Liver (tissue), 9 donors: ENCODE data around the gene UBXN1. TPM values are rescaled to one million over a fixed set of nuclear protein-coding genes. Genes with fewer than 3 reads are reported as not detected.

Experiments used
- DNase-seq: peaks from one replicate; pipeline ENCODE4 v3.0.0-alpha.2; 2017; ENCODE audit warnings: low spot score
- H3K27ac ChIP-seq, 2 donors: one replicate each; pipeline ENCODE4 v1.7.0; 2013; ENCODE audit warnings: inconsistent platforms in 2 of 2, low read length in 2 of 2, control low read depth in 1 of 2, low read depth in 1 of 2, mild to moderate bottlenecking in 1 of 2
- H3K27me3 ChIP-seq, 4 donors: one replicate each; pipeline versions ENCODE4 v1.6.1 to v1.7.0; 2013; ENCODE audit warnings: low read length in 3 of 4, inconsistent platforms in 1 of 4, mild to moderate bottlenecking in 1 of 4, moderate library complexity in 1 of 4; ENCODE audit not compliant: control insufficient read depth in 4 of 4, insufficient read depth in 4 of 4
- H3K36me3 ChIP-seq, 4 donors: one replicate each; pipeline versions ENCODE4 v1.6.1 to v1.7.0; 2013; ENCODE audit warnings: low read length in 3 of 4, mild to moderate bottlenecking in 3 of 4, low read depth in 1 of 4, moderate library complexity in 1 of 4; ENCODE audit not compliant: control insufficient read depth in 4 of 4, insufficient read depth in 3 of 4
- H3K4me1 ChIP-seq, 4 donors: one replicate each; pipeline versions ENCODE4 v1.6.1 to v1.7.0; 2013; ENCODE audit warnings: low read length in 3 of 4, mild to moderate bottlenecking in 3 of 4, moderate library complexity in 1 of 4; ENCODE audit not compliant: control insufficient read depth in 4 of 4, insufficient read depth in 4 of 4
- H3K4me3 ChIP-seq, 3 donors: one replicate each; pipeline versions ENCODE4 v1.6.1 to v1.7.0; 2013; ENCODE audit warnings: low read length in 3 of 3, control low read depth in 1 of 3, low read depth in 1 of 3, mild to moderate bottlenecking in 1 of 3
- H3K9ac ChIP-seq, 2 donors: one replicate each; pipeline ENCODE4 v1.7.0; 2013; ENCODE audit warnings: low read length in 2 of 2, mild to moderate bottlenecking in 2 of 2, moderate library complexity in 2 of 2, control low read depth in 1 of 2, low read depth in 1 of 2
- H3K9me3 ChIP-seq, 4 donors: one replicate each; pipeline versions ENCODE4 v1.6.1 to v1.7.0; 2013; ENCODE audit warnings: low read length in 3 of 4; ENCODE audit not compliant: control insufficient read depth in 4 of 4
- CTCF ChIP-seq: fragments of 150-350 bp; IDR thresholded peaks from 2 replicates; pipeline ENCODE4 v1.5.1; 2017; ENCODE audit warnings: improper control_type of control experiment, low read depth, low read length; ENCODE audit not compliant: missing input control
- EGR1 ChIP-seq, 2 donors: IDR thresholded peaks; 2 replicates each; pipeline ENCODE4 v1.6.1; 2016 to 2018; ENCODE audit warnings: antibody characterized with exemption in 2 of 2, low read depth in 2 of 2
- FOXA1 ChIP-seq: IDR thresholded peaks from 2 replicates; pipeline ENCODE4 v1.6.1; 2016; ENCODE audit warnings: antibody characterized with exemption
- FOXA2 ChIP-seq: IDR thresholded peaks from 2 replicates; pipeline ENCODE4 v1.6.1; 2016; ENCODE audit warnings: antibody characterized with exemption
- GABPA ChIP-seq, 2 donors: IDR thresholded peaks in 1 of 2; conservative IDR thresholded peaks in 1 of 2; 2 replicates each; pipeline ENCODE4 v1.6.1; 2016; ENCODE audit warnings: antibody characterized with exemption in 2 of 2, mild to moderate bottlenecking in 1 of 2, moderate library complexity in 1 of 2
- HNF4A ChIP-seq, 2 donors: conservative IDR thresholded peaks; 2 replicates each; pipeline ENCODE4 v1.6.1; 2016; ENCODE audit warnings: antibody characterized with exemption in 2 of 2, mild to moderate bottlenecking in 2 of 2
- HNF4G ChIP-seq: IDR thresholded peaks from 2 replicates; pipeline ENCODE4 v1.6.1; 2016; ENCODE audit warnings: antibody characterized with exemption
- JUND ChIP-seq, 2 donors: IDR thresholded peaks; 2 replicates each; pipeline ENCODE4 v1.6.1; 2016; ENCODE audit warnings: antibody characterized with exemption in 2 of 2
- MAX ChIP-seq: IDR thresholded peaks from 2 replicates; pipeline ENCODE4 v1.6.1; 2016; ENCODE audit warnings: antibody characterized with exemption
- NR2F2 ChIP-seq: IDR thresholded peaks from 2 replicates; pipeline ENCODE4 v1.6.1; 2016; ENCODE audit warnings: antibody characterized with exemption
- RAD21 ChIP-seq, 2 donors: IDR thresholded peaks; 2 replicates each; pipeline ENCODE4 v1.6.1; 2016; ENCODE audit warnings: antibody characterized with exemption in 2 of 2, mild to moderate bottlenecking in 2 of 2
- REST ChIP-seq: IDR thresholded peaks from 2 replicates; pipeline ENCODE4 v1.6.1; 2016; ENCODE audit warnings: antibody characterized with exemption, mild to moderate bottlenecking
- RXRA ChIP-seq, 2 donors: IDR thresholded peaks; 2 replicates each; pipeline ENCODE4 v1.6.1; 2017 to 2018; ENCODE audit warnings: antibody characterized with exemption in 2 of 2, mild to moderate bottlenecking in 1 of 2
- SP1 ChIP-seq: IDR thresholded peaks from 2 replicates; pipeline ENCODE4 v1.6.1; 2018; ENCODE audit warnings: antibody characterized with exemption, mild to moderate bottlenecking
- TAF1 ChIP-seq: conservative IDR thresholded peaks from 2 replicates; pipeline ENCODE4 v1.6.1; 2016; ENCODE audit warnings: antibody characterized with exemption, mild to moderate bottlenecking
- YY1 ChIP-seq: IDR thresholded peaks from 2 replicates; pipeline ENCODE4 v1.6.1; 2016; ENCODE audit warnings: antibody characterized with exemption, mild to moderate bottlenecking
- WGBS: extraction: QIAGEN DNeasy Blood & Tissue Kit; methylation state at CpG from one replicate; pipeline ENCODE4 v1.1.7; 2013; 5-methylcytosine and 5-hydroxymethylcytosine counted together
- polyA plus RNA-seq, 2 donors: library from polyadenylated mRNA; stranded (reverse) in 1 of 2; unstranded in 1 of 2; fragments of 200-250 nt in 1 of 2; fragments of >200 nt in 1 of 2; fragmentation: Nextera tagmentation in 1 of 2; extraction: Ambion mirVana in 1 of 2; gene quantifications; one replicate each; pipeline versions ENCODE4 v1.2.1 to v1.2.3, GENCODE V29; 2013 to 2015
- total RNA-seq, 2 donors: library from RNA; depleted of rRNA; stranded (reverse); fragments of >200 nt; gene quantifications; one replicate each; pipeline ENCODE4 v1.2.3, GENCODE V29; 2014
- TF ChIP-seq, protein P1 (sequence below): IDR thresholded peaks from 2 replicates; pipeline ENCODE4 v1.6.1; 2016; ENCODE audit warnings: antibody characterized with exemption
- TF ChIP-seq, protein P2 (sequence below): IDR thresholded peaks from 2 replicates; pipeline ENCODE4 v1.6.1; 2016; ENCODE audit warnings: antibody characterized with exemption
- donor health status: healthy.
- donor health status: healthy.
- donor health status: healthy.
- donor health status: healthy.
- donor health status: healthy.

Gene UBXN1
- total and polyA plus RNA-seq, 4 donors, result 31.4 to 45.7 (median 41.2) TPM

- Histone ChIP-seq H3K27me3 (no peaks in the 10 kb centered on the region), H3K36me3 (peaks cover 0 to 9% (median 8%) of the 10 kb centered on the region in 4 donors), H3K27ac (peak overlapping the region; percentile 93 to 95), H3K9me3 (no peaks in the 10 kb centered on the region), H3K4me3 (peak overlapping the region; percentile 55 to 85 (median 56)), H3K9ac (peak overlapping the region; percentile 79 to 91), H3K4me1 (peaks cover 20 to 73% (median 60%) of the 10 kb centered on the region in 4 donors)
- no peak for TF ChIP-seq NR2F2
- TF ChIP-seq JUND (IDR thresholded peaks at IDR 0.05), result no peak
- no peak for TF ChIP-seq MAX
- no peak for TF ChIP-seq FOXA1
- TF ChIP-seq, protein P1, sequence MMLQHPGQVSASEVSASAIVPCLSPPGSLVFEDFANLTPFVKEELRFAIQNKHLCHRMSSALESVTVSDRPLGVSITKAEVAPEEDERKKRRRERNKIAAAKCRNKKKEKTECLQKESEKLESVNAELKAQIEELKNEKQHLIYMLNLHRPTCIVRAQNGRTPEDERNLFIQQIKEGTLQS, result no peak
- TF ChIP-seq, protein P2, sequence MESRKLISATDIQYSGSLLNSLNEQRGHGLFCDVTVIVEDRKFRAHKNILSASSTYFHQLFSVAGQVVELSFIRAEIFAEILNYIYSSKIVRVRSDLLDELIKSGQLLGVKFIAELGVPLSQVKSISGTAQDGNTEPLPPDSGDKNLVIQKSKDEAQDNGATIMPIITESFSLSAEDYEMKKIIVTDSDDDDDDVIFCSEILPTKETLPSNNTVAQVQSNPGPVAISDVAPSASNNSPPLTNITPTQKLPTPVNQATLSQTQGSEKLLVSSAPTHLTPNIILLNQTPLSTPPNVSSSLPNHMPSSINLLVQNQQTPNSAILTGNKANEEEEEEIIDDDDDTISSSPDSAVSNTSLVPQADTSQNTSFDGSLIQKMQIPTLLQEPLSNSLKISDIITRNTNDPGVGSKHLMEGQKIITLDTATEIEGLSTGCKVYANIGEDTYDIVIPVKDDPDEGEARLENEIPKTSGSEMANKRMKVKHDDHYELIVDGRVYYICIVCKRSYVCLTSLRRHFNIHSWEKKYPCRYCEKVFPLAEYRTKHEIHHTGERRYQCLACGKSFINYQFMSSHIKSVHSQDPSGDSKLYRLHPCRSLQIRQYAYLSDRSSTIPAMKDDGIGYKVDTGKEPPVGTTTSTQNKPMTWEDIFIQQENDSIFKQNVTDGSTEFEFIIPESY, result no peak
- TF ChIP-seq YY1, result no peak
- DNase-seq, result no peak
- WGBS, result 65% methylated on average over 7 of the region's 7 CpGs
Observed at GRCh38 chr11:62710001-62710345, 31.1 kb upstream of the UBXN1 start.

DNA sequence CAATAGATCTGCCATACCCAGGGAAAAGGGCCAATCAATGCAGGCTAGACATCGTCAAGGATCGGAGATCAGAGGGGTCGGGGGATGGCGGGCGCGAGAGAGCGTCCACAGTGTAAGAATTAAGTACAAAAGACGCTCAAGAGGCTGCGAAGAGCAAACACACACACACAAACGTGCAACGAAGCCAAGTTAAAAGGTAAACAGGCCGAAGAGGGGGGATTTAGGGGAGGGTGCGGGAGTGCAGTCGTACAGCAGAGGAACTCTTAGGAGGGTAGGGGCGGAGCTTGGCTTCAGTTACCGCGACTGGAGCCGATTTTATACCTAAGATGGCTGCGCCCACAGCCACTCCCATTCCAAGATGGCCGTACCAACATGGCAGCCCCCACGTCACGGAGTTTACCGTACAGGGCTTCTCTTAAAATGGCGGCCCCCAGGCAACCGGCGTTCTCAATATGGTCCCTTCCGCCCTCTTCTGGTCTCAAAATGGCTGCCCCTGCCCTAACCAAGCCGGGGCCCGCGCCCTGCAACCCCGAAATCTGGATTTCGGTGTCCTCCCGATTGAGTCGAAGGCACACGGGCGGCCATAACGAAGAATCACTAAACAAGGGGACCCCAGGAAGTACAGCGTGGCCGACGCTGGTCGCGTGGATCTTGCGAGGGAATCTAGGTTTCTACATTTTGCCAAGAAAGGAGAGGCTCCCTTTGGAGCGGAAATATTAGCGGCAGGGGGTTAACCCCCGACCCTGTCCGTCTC is 30.6 kb upstream of the UBXN1 start:
- no peaks in the 10 kb centered on the region for H3K9me3 ChIP-seq
- H3K9ac ChIP-seq, result peak overlapping the region; percentile 79 to 93
- peaks cover 20 to 68% (median 56%) of the 10 kb centered on the region in 4 donors for H3K4me1 ChIP-seq
- peak overlapping the region; percentile 93 to 95 for H3K27ac ChIP-seq
- no peak for TF ChIP-seq SP1
- peak; percentile 7 to 18 for TF ChIP-seq HNF4A (conservative IDR thresholded peaks at IDR 0.05)
- peak in 1 of 2 donors; percentile 8 for TF ChIP-seq RAD21 (IDR thresholded peaks at IDR 0.05)
- no peak for TF ChIP-seq FOXA1
- peak; percentile 86 for TF ChIP-seq TAF1
- no peak for TF ChIP-seq JUND (IDR thresholded peaks at IDR 0.05)
- TF ChIP-seq, protein P2, result peak; percentile 85
- TF ChIP-seq GABPA (IDR thresholded peaks at IDR 0.05 in 1 of 2, conservative IDR thresholded peaks at IDR 0.05 in 1 of 2), result peak; percentile 44 to 81
- no peak for TF ChIP-seq EGR1 (IDR thresholded peaks at IDR 0.05; ENCODE audit: low read depth in 2 of 2)
- peak; percentile 24 to 51 for TF ChIP-seq RXRA (IDR thresholded peaks at IDR 0.05)
- TF ChIP-seq NR2F2, result peak; percentile 35
- no peak for TF ChIP-seq CTCF
- peak; percentile 62 for TF ChIP-seq REST
- TF ChIP-seq HNF4G, result no peak
- TF ChIP-seq FOXA2, result peak; percentile 26
- TF ChIP-seq YY1, result peak; percentile 100
- TF ChIP-seq, protein P1, result no peak
- TF ChIP-seq MAX, result peak; percentile 57
- H3K36me3 ChIP-seq, result peaks cover 0 to 7% (median 4%) of the 10 kb centered on the region in 4 donors
- H3K27me3 ChIP-seq, result no peaks in the 10 kb centered on the region
- peak overlapping the region; percentile 55 to 85 (median 56) for H3K4me3 ChIP-seq
- WGBS, result 5% methylated on average over 47 of the region's 47 CpGs
- peak; percentile 93 for DNase-seq
